H9 (cell line): ENCODE data around the gene ALKBH4. TPM values are rescaled to one million over a fixed set of nuclear protein-coding genes. Genes with fewer than 3 reads are reported as not detected.

Source experiments
- DNase-seq: peaks from one replicate; pipeline ENCODE4 v3.0.0-alpha.2; 2017
- H2AFZ ChIP-seq: one replicate; pipeline ENCODE4 v1.6.1; 2013; ENCODE audit warnings: mild to moderate bottlenecking, low read length, control low read depth, moderate library complexity
- H2AK5ac ChIP-seq: 2 replicates; pipeline ENCODE4 v1.6.1; 2013; ENCODE audit warnings: low read length, control low read depth, mixed read lengths; ENCODE audit not compliant: insufficient read length
- H2BK120ac ChIP-seq: one replicate; pipeline ENCODE4 v1.6.1; 2013; ENCODE audit warnings: low read depth, mild to moderate bottlenecking, low read length, control low read depth, inconsistent platforms; ENCODE audit not compliant: poor library complexity, severe bottlenecking
- H2BK12ac ChIP-seq: 2 replicates; pipeline ENCODE4 v1.6.1; 2013; ENCODE audit warnings: low read length, control low read depth, mixed read lengths, low read depth; ENCODE audit not compliant: insufficient read length
- H2BK15ac ChIP-seq: 2 replicates; pipeline ENCODE4 v1.6.1; 2013; ENCODE audit warnings: low read depth, low read length, control low read depth
- H2BK20ac ChIP-seq: one replicate; pipeline ENCODE4 v1.6.1; 2013; ENCODE audit warnings: low read depth, mild to moderate bottlenecking, low read length, control low read depth, inconsistent platforms; ENCODE audit not compliant: poor library complexity, severe bottlenecking
- H2BK5ac ChIP-seq: 2 replicates; pipeline ENCODE4 v1.6.1; 2013; ENCODE audit warnings: low read length, control low read depth, mixed read lengths; ENCODE audit not compliant: insufficient read length
- H3K14ac ChIP-seq: 2 replicates; pipeline ENCODE4 v1.6.1; 2013; ENCODE audit warnings: low read length, control low read depth; ENCODE audit not compliant: insufficient read depth
- H3K18ac ChIP-seq: 2 replicates; pipeline ENCODE4 v1.6.1; 2013; ENCODE audit warnings: low read depth, mild to moderate bottlenecking, mixed read lengths, low read length, control low read depth; ENCODE audit not compliant: insufficient read length
- H3K23ac ChIP-seq: 2 replicates; pipeline ENCODE4 v1.6.1; 2013; ENCODE audit warnings: low read length, control low read depth, mixed read lengths, low read depth; ENCODE audit not compliant: insufficient read length
- H3K23me2 ChIP-seq: 2 replicates; pipeline ENCODE4 v1.6.1; 2013; ENCODE audit warnings: low read depth, mild to moderate bottlenecking, mixed read lengths, low read length, control low read depth; ENCODE audit not compliant: insufficient read length, poor library complexity, severe bottlenecking
- H3K27ac ChIP-seq: 2 replicates; pipeline ENCODE4 v1.5.1; 2013; ENCODE audit warnings: low read length, control low read depth, mixed read lengths, low read depth; ENCODE audit not compliant: insufficient read length
- H3K27me3 ChIP-seq: 2 replicates; pipeline ENCODE4 v1.6.1; 2013; ENCODE audit warnings: low read length, control low read depth, inconsistent platforms; ENCODE audit not compliant: insufficient read depth
- H3K4ac ChIP-seq: 2 replicates; pipeline ENCODE4 v1.6.1; 2013; ENCODE audit warnings: low read depth, mild to moderate bottlenecking, control low read depth, inconsistent platforms, low read length, moderate library complexity
- H3K4me1 ChIP-seq: 2 replicates; pipeline ENCODE4 v1.6.1; 2013; ENCODE audit warnings: low read length, control low read depth, inconsistent platforms; ENCODE audit not compliant: insufficient read depth
- H3K4me2 ChIP-seq: 2 replicates; pipeline ENCODE4 v1.6.1; 2013; ENCODE audit warnings: low read length, control low read depth, mixed read lengths; ENCODE audit not compliant: insufficient read length, insufficient read depth
- H3K56ac ChIP-seq: 2 replicates; pipeline ENCODE4 v1.6.1; 2013; ENCODE audit warnings: low read depth, mild to moderate bottlenecking, mixed read lengths, low read length, control low read depth; ENCODE audit not compliant: insufficient read length
- H3K79me1 ChIP-seq: 2 replicates; pipeline ENCODE4 v1.6.1; 2013; ENCODE audit warnings: low read depth, mild to moderate bottlenecking, moderate library complexity, low read length, control low read depth, inconsistent platforms; ENCODE audit not compliant: insufficient read depth, poor library complexity, severe bottlenecking
- H3K79me2 ChIP-seq: 2 replicates; pipeline ENCODE4 v1.6.1; 2013; ENCODE audit warnings: low read length, control low read depth, inconsistent platforms; ENCODE audit not compliant: insufficient read depth
- H3K9ac ChIP-seq: 2 replicates; pipeline ENCODE4 v1.6.1; 2013; ENCODE audit warnings: low read length, control low read depth, mixed read lengths; ENCODE audit not compliant: insufficient read length; ENCODE audit errors: extremely low read depth
- H3K9me3 ChIP-seq: one replicate; pipeline ENCODE4 v1.6.1; 2013; ENCODE audit warnings: low read depth, low read length, inconsistent platforms; ENCODE audit not compliant: control insufficient read depth
- H3T11ph ChIP-seq: one replicate; pipeline ENCODE4 v1.6.1; 2013; ENCODE audit warnings: mild to moderate bottlenecking, low read length, control low read depth, inconsistent platforms
- H4K20me1 ChIP-seq: one replicate; pipeline ENCODE4 v1.6.1; 2013; ENCODE audit not compliant: control insufficient read depth, insufficient read length, insufficient read depth
- H4K5ac ChIP-seq: 2 replicates; pipeline ENCODE4 v1.6.1; 2013; ENCODE audit warnings: low read depth, mild to moderate bottlenecking, mixed read lengths, low read length, control low read depth; ENCODE audit not compliant: insufficient read length
- H4K8ac ChIP-seq: replicated peaks from 2 replicates; pipeline ENCODE4 v1.6.1; 2013; ENCODE audit warnings: low read length, control low read depth, mixed read lengths, low read depth; ENCODE audit not compliant: insufficient read length
- H4K91ac ChIP-seq: 2 replicates; pipeline ENCODE4 v1.6.1; 2013; ENCODE audit warnings: low read depth, mild to moderate bottlenecking, moderate library complexity, mixed read lengths, low read length, control low read depth; ENCODE audit not compliant: insufficient read length
- H3K27ac Mint-ChIP-seq, 3 experiments: 2 replicates in 2 of 3; 3 replicates in 1 of 3; pipeline ENCODE4 v1.8.0; 2020 to 2021; ENCODE audit warnings: mixed read lengths in 3 of 3, mild to moderate bottlenecking in 1 of 3, moderate library complexity in 1 of 3
- H3K27me3 Mint-ChIP-seq: 2 replicates; pipeline ENCODE4 v1.8.0; 2021; ENCODE audit warnings: low read depth, mild to moderate bottlenecking, moderate library complexity, mixed read lengths
- H3K36me3 Mint-ChIP-seq, 3 experiments: 2 replicates in 2 of 3; 3 replicates in 1 of 3; pipeline ENCODE4 v1.8.0; 2020 to 2021; ENCODE audit warnings: low read depth in 3 of 3, mixed read lengths in 3 of 3; ENCODE audit not compliant: insufficient read depth in 1 of 3
- H3K4me1 Mint-ChIP-seq, 2 experiments: 2 replicates each; pipeline ENCODE4 v1.8.0; 2020; ENCODE audit warnings: mixed read lengths in 2 of 2
- H3K4me3 Mint-ChIP-seq, 2 experiments: 2 replicates in 1 of 2; 3 replicates in 1 of 2; pipeline ENCODE4 v1.8.0; 2020 to 2021; ENCODE audit warnings: mild to moderate bottlenecking in 2 of 2, mixed read lengths in 2 of 2, moderate library complexity in 1 of 2
- H3K9me3 Mint-ChIP-seq, 2 experiments: 2 replicates in 1 of 2; 3 replicates in 1 of 2; pipeline ENCODE4 v1.8.0; 2020; ENCODE audit warnings: mild to moderate bottlenecking in 2 of 2, mixed read lengths in 2 of 2, moderate library complexity in 1 of 2
- CTCF ChIP-seq: fragments of 200-600 bp; sonication (generic); conservative IDR thresholded peaks from 3 replicates; pipeline ENCODE4 v1.8.0; 2021; ENCODE audit warnings: antibody characterized with exemption, mild to moderate bottlenecking
- WGBS: extraction: QIAGEN DNeasy Blood & Tissue Kit; methylation state at CpG from one replicate; pipeline ENCODE4 v1.1.7; 2013; ENCODE audit warnings: missing lambda C conversion rate, low lambda C conversion rate, mixed read lengths; ENCODE audit not compliant: insufficient read length; ENCODE audit errors: extremely low coverage; 5-methylcytosine and 5-hydroxymethylcytosine counted together
- total RNA-seq: library from RNA; stranded (reverse); gene quantifications from 2 replicates; pipeline ENCODE4 v1.2.1, GENCODE V29; 2021

The ALKBH4 gene
- total RNA-seq, 1 experiment from 2014 or later: 23.9 TPM

GRCh38 chr7:102449136-102449535 is 15.5 kb downstream of the ALKBH4 start:
- Histone ChIP-seq H2BK15ac (no peak overlapping the region), H4K91ac (no peak overlapping the region), H2AFZ (no peak overlapping the region), H3K9ac (no peak overlapping the region), H3K23me2 (no peaks in the 10 kb centered on the region), H3K4ac (no peak overlapping the region), H2BK120ac (no peak overlapping the region), H4K5ac (no peak overlapping the region), H2BK20ac (no peak overlapping the region), H3K23ac (no peak overlapping the region), H3K4me1 (no peaks in the 10 kb centered on the region), H3K79me1 (no peaks in the 10 kb centered on the region), H3K79me2 (no peaks in the 10 kb centered on the region), H3K14ac (no peak overlapping the region), H3K9me3 (no peaks in the 10 kb centered on the region), H3K27me3 (no peaks in the 10 kb centered on the region), H4K20me1 (no peaks in the 10 kb centered on the region), H2BK5ac (no peak overlapping the region), H4K8ac (no peak overlapping the region), H3K56ac (no peak overlapping the region), H3T11ph (no peak overlapping the region), H3K27ac (no peak overlapping the region), H3K18ac (no peak overlapping the region), H2AK5ac (no peak overlapping the region), H2BK12ac (no peak overlapping the region), H3K4me2 (no peak overlapping the region)
- H3K27ac Mint-ChIP-seq: no peak overlapping the region
- no peak for DNase-seq
- H3K27me3 Mint-ChIP-seq: no peaks in the 10 kb centered on the region; the same call in 1 of the 2 replicates
- H3K9me3 Mint-ChIP-seq: no peaks in the 10 kb centered on the region
- no peak for TF ChIP-seq CTCF
- peaks cover 2 to 17% (median 6%) of the 10 kb centered on the region in 3 experiments; a peak in 6 of 7 replicates for H3K36me3 Mint-ChIP-seq
- no CpG with 5 or more reads among the region's 15 CpGs for WGBS
- H3K4me3 Mint-ChIP-seq: no peak overlapping the region
- peaks cover 6 to 9% of the 10 kb centered on the region in 2 experiments for H3K4me1 Mint-ChIP-seq
